GM18505 (cell line): ENCODE data around the gene DNAH17.

Experiments
- ATAC-seq: cut with Tn5 transposase; IDR thresholded peaks from one replicate; pipeline ENCODE4 v1.9.1; 2021; ENCODE audit not compliant: unreplicated experiment
- POLR2A ChIP-seq: IDR thresholded peaks from 4 replicates; pipeline ENCODE4 v1.6.1; 2011; ENCODE audit warnings: borderline replicate concordance; ENCODE audit not compliant: insufficient read depth, insufficient read length; ENCODE audit errors: extremely low read depth

The DNAH17 gene

GRCh38 chr17:78615631-78616030 is 38.4 kb upstream of the DNAH17 start:
- no peak for TF ChIP-seq POLR2A
- no peak for ATAC-seq

GRCh38 chr17:78613416-78613815 is 36.2 kb upstream of the DNAH17 start:
- ATAC-seq = no peak
- TF ChIP-seq POLR2A = no peak

GRCh38 chr17:78611607-78612006 is 34.4 kb upstream of the DNAH17 start:
- TF ChIP-seq POLR2A = no peak
- ATAC-seq = no peak

- no peak for TF ChIP-seq POLR2A
- no peak for ATAC-seq
Measured at GRCh38 chr17:78610951-78611511, 33.8 kb upstream of the DNAH17 start.

GRCh38 chr17:78609191-78609641 is 32.0 kb upstream of the DNAH17 start:
- no peak for TF ChIP-seq POLR2A
- no peak for ATAC-seq

- TF ChIP-seq POLR2A = no peak
- no peak for ATAC-seq
Measured at GRCh38 chr17:78608804-78609186, 31.6 kb upstream of the DNAH17 start.

- no peak for TF ChIP-seq POLR2A
- ATAC-seq = no peak
Measured at GRCh38 chr17:78608122-78608803, 31.1 kb upstream of the DNAH17 start.

GRCh38 chr17:78607038-78607437 is 29.8 kb upstream of the DNAH17 start:
- TF ChIP-seq POLR2A = no peak
- ATAC-seq = no peak

- no peak for TF ChIP-seq POLR2A
- no peak for ATAC-seq
Measured at GRCh38 chr17:78605886-78606285, 28.7 kb upstream of the DNAH17 start.

- no peak for TF ChIP-seq POLR2A
- ATAC-seq = no peak
Measured at GRCh38 chr17:78605429-78605828, 28.2 kb upstream of the DNAH17 start.

GRCh38 chr17:78602246-78602645 is 25.1 kb upstream of the DNAH17 start:
- TF ChIP-seq POLR2A = no peak
- ATAC-seq = no peak

- no peak for TF ChIP-seq POLR2A
- no peak for ATAC-seq
Measured at GRCh38 chr17:78601577-78602190, 24.5 kb upstream of the DNAH17 start.

GRCh38 chr17:78600181-78600721 is 23.1 kb upstream of the DNAH17 start:
- no peak for ATAC-seq
- no peak for TF ChIP-seq POLR2A

GRCh38 chr17:78599419-78599818 is 22.2 kb upstream of the DNAH17 start:
- no peak for TF ChIP-seq POLR2A
- ATAC-seq = no peak
